Liver (tissue), 3 donors: Measurements from ENCODE around the gene LECT2.

ENCODE experiments used
- CTCF ChIP-seq: fragments of 150-350 bp; IDR thresholded peaks from 2 replicates; pipeline ENCODE4 v1.5.1; 2017; ENCODE audit warnings: improper control_type of control experiment, low read depth, low read length; ENCODE audit not compliant: missing input control
- EGR1 ChIP-seq, 2 donors: IDR thresholded peaks; 2 replicates each; pipeline ENCODE4 v1.6.1; 2016 to 2018; ENCODE audit warnings: antibody characterized with exemption in 2 of 2, low read depth in 2 of 2
- JUND ChIP-seq, 2 donors: IDR thresholded peaks; 2 replicates each; pipeline ENCODE4 v1.6.1; 2016; ENCODE audit warnings: antibody characterized with exemption in 2 of 2
- RAD21 ChIP-seq, 2 donors: IDR thresholded peaks; 2 replicates each; pipeline ENCODE4 v1.6.1; 2016; ENCODE audit warnings: antibody characterized with exemption in 2 of 2, mild to moderate bottlenecking in 2 of 2
- SP1 ChIP-seq: IDR thresholded peaks from 2 replicates; pipeline ENCODE4 v1.6.1; 2018; ENCODE audit warnings: antibody characterized with exemption, mild to moderate bottlenecking
- donor health status: healthy.
- donor health status: healthy.

GRCh38 chr5:135913713-135914626 lies 40.8 kb downstream of the LECT2 start:
- no peak for TF ChIP-seq CTCF
- no peak for TF ChIP-seq JUND (IDR thresholded peaks at IDR 0.05)
- no peak for TF ChIP-seq EGR1 (IDR thresholded peaks at IDR 0.05; ENCODE audit: low read depth in 2 of 2)
- TF ChIP-seq SP1: no peak
- no peak for TF ChIP-seq RAD21 (IDR thresholded peaks at IDR 0.05)
